Brain microvascular endothelial cell (primary cell): ENCODE results near the gene TAS2R13.

Source experiments
- DNase-seq: peaks from one replicate; pipeline ENCODE4 v3.0.0-alpha.2; 2020
- H3K27ac ChIP-seq: fragments of 250-450 bp; sonication (Bioruptor Pico); 2 replicates; pipeline ENCODE4 v1.5.1; 2020; ENCODE audit warnings: mild to moderate bottlenecking, moderate library complexity
- H3K27me3 ChIP-seq: fragments of 250-450 bp; sonication (Bioruptor Pico); replicated peaks from 2 replicates; pipeline ENCODE4 v1.5.1; 2020; ENCODE audit warnings: mild to moderate bottlenecking
- H3K36me3 ChIP-seq: fragments of 250-450 bp; sonication (Bioruptor Pico); replicated peaks from 2 replicates; pipeline ENCODE4 v1.5.1; 2020; ENCODE audit warnings: mild to moderate bottlenecking
- H3K4me3 ChIP-seq: 2 replicates; pipeline ENCODE4 v1.5.1; 2011; ENCODE audit warnings: low read depth, mild to moderate bottlenecking, control low read depth, low read length, moderate library complexity
- in situ Hi-C: cut with HindIII; loops from 2 replicates; pipeline ENCODE4 v1.10.0; 2017; ENCODE audit warnings: low sequenced_read_pairs, low pct_ligation_motif_present
- TF ChIP-seq, protein P1 (sequence below): IDR thresholded peaks from 2 replicates; pipeline ENCODE4 v1.5.1; 2011; ENCODE audit warnings: low read depth, mild to moderate bottlenecking, moderate library complexity, low read length, control low read depth, inconsistent platforms; ENCODE audit errors: missing control alignments

The TAS2R13 gene

DNA sequence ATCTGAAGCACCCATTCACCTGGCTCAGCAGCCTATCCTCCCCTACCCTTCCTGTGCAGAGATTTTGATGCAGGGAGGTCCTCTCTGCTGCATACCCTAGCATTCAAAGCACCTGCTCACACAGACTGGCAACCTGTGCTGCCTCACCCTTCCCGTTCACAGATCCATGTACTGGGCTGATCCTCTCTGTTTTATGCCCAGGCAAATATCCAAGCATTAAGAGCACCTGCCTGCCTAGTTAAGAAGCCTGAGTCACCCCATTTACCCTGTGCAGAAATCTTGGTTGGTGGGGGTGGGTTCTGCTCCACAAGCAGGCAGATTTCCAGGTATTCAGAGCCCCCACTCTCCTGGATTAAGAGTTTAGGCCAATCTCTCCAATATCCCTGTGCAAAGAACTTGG, 8.4 kb downstream of the TAS2R13 start:
- TF ChIP-seq, protein P1, sequence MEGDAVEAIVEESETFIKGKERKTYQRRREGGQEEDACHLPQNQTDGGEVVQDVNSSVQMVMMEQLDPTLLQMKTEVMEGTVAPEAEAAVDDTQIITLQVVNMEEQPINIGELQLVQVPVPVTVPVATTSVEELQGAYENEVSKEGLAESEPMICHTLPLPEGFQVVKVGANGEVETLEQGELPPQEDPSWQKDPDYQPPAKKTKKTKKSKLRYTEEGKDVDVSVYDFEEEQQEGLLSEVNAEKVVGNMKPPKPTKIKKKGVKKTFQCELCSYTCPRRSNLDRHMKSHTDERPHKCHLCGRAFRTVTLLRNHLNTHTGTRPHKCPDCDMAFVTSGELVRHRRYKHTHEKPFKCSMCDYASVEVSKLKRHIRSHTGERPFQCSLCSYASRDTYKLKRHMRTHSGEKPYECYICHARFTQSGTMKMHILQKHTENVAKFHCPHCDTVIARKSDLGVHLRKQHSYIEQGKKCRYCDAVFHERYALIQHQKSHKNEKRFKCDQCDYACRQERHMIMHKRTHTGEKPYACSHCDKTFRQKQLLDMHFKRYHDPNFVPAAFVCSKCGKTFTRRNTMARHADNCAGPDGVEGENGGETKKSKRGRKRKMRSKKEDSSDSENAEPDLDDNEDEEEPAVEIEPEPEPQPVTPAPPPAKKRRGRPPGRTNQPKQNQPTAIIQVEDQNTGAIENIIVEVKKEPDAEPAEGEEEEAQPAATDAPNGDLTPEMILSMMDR, result no peak
- no peaks in the 10 kb centered on the region for H3K36me3 ChIP-seq
- in situ Hi-C loops, result no loop called here
- no peak for DNase-seq
- no peaks in the 10 kb centered on the region for H3K27me3 ChIP-seq
- H3K27ac ChIP-seq, result no peak overlapping the region
- H3K4me3 ChIP-seq, result no peak overlapping the region

GRCh38 chr12:10900530-10900929, 8.8 kb downstream of the TAS2R13 start:
- Histone ChIP-seq H3K4me3 (no peak overlapping the region), H3K36me3 (no peaks in the 10 kb centered on the region), H3K27ac (no peak overlapping the region), H3K27me3 (no peaks in the 10 kb centered on the region)
- TF ChIP-seq, protein P1, result no peak
- in situ Hi-C loops, result no loop called here
- DNase-seq, result no peak

DNA sequence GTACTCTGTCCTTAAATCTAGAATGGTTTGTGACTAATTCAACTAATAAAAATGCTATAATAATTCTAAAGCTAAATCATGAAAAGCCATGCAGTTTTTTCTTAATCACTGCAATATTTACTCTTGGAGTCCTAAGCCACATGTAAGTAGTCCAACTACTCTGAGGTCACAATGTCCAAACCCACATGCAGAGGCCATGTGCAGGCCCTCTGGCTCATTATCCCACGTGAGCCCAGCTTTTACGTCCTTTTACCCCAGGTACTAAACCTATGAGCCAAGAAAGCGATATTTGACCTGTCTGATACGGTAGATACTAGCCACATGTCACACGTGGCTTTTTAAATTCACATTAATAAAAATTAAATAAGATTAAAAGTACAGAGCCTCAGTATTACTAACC, 12.5 kb downstream of the TAS2R13 start:
- no peaks in the 10 kb centered on the region for H3K36me3 ChIP-seq
- DNase-seq, result no peak
- no peaks in the 10 kb centered on the region for H3K27me3 ChIP-seq
- H3K27ac ChIP-seq, result no peak overlapping the region
- in situ Hi-C loops, result no loop called here
- no peak overlapping the region for H3K4me3 ChIP-seq
- TF ChIP-seq, protein P1, result no peak

DNA sequence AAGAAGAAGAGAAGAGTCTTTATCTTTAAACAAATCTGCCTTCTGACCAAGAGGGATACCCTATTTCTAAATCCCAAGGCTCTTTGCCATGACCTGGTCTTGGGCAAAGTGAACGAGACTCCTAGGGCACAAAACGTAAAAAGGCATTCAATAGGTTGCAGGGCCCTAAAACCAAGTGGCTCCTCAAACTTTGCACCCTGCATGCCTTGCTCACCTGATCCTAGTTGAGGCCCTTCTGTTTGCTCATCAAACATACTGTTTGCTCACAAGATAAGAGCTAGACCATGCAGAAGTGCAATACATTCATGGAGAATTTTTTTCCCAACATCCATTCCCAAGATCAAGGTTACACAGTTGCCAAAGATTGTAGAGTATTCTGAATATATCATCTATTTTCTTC, 17.4 kb downstream of the TAS2R13 start:
- DNase-seq, result no peak
- H3K27me3 ChIP-seq, result no peaks in the 10 kb centered on the region
- no peaks in the 10 kb centered on the region for H3K36me3 ChIP-seq
- H3K4me3 ChIP-seq, result no peak overlapping the region
- TF ChIP-seq, protein P1, result no peak
- H3K27ac ChIP-seq, result no peak overlapping the region
- in situ Hi-C loops, result no loop called here

- in situ Hi-C loops, result no loop called here
- Histone ChIP-seq H3K27me3 (no peaks in the 10 kb centered on the region), H3K27ac (no peak overlapping the region), H3K4me3 (no peak overlapping the region), H3K36me3 (no peaks in the 10 kb centered on the region)
- DNase-seq, result no peak
- TF ChIP-seq, protein P1, result no peak
These were observed 20.1 kb downstream of the TAS2R13 start for GRCh38 chr12:10889226-10889625.

GRCh38 chr12:10884086-10884725, 25.2 kb downstream of the TAS2R13 start, which contains the start of gene PRH1:
Gene PRH1 (minus strand): TSS chr12:10884255. CDS start chr12:10884217, 38 bp downstream.
- in situ Hi-C loops, result no loop called here
- Histone ChIP-seq H3K4me3 (no peak within 1 kb of the TSS), H3K36me3 (no peaks in the 10 kb centered on the region), H3K27me3 (no peaks in the 10 kb centered on the region), H3K27ac (no peak within 1 kb of the TSS)
- no peak for DNase-seq
- TF ChIP-seq, protein P1, result no peak
